Measurements from ENCODE around the gene TP53I13.

Gene TP53I13

GRCh38 chr17:29567554-29568330 is 759 bp upstream of the TP53I13 start (continued):
- no peak for TF ChIP-seq ZBTB49 (tag by site-specific recombination; IDR thresholded peaks at IDR 0.05; ENCODE audit: low read depth)
- TF ChIP-seq, protein P1, sequence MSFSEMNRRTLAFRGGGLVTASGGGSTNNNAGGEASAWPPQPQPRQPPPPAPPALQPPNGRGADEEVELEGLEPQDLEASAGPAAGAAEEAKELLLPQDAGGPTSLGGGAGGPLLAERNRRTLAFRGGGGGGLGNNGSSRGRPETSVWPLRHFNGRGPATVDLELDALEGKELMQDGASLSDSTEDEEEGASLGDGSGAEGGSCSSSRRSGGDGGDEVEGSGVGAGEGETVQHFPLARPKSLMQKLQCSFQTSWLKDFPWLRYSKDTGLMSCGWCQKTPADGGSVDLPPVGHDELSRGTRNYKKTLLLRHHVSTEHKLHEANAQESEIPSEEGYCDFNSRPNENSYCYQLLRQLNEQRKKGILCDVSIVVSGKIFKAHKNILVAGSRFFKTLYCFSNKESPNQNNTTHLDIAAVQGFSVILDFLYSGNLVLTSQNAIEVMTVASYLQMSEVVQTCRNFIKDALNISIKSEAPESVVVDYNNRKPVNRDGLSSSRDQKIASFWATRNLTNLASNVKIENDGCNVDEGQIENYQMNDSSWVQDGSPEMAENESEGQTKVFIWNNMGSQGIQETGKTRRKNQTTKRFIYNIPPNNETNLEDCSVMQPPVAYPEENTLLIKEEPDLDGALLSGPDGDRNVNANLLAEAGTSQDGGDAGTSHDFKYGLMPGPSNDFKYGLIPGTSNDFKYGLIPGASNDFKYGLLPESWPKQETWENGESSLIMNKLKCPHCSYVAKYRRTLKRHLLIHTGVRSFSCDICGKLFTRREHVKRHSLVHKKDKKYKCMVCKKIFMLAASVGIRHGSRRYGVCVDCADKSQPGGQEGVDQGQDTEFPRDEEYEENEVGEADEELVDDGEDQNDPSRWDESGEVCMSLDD (tag by site-specific recombination; IDR thresholded peaks at IDR 0.05), result peak; percentile 74
- peak; percentile 30 for TF ChIP-seq ZBTB17 (tag by site-specific recombination; IDR thresholded peaks at IDR 0.05)
- no peak for TF ChIP-seq ZNF157 (tag by site-specific recombination; IDR thresholded peaks at IDR 0.05)
- TF ChIP-seq, protein P2, sequence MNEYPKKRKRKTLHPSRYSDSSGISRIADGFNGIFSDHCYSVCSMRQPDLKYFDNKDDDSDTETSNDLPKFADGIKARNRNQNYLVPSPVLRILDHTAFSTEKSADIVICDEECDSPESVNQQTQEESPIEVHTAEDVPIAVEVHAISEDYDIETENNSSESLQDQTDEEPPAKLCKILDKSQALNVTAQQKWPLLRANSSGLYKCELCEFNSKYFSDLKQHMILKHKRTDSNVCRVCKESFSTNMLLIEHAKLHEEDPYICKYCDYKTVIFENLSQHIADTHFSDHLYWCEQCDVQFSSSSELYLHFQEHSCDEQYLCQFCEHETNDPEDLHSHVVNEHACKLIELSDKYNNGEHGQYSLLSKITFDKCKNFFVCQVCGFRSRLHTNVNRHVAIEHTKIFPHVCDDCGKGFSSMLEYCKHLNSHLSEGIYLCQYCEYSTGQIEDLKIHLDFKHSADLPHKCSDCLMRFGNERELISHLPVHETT (tag by site-specific recombination; IDR thresholded peaks at IDR 0.05), result no peak
- 0 out of 2 replicates have a peak, but pooled peaks have one; percentile 7 for TF ChIP-seq FEZF1 (tag by site-specific recombination; IDR thresholded peaks at IDR 0.05)
- TF ChIP-seq, protein P3, sequence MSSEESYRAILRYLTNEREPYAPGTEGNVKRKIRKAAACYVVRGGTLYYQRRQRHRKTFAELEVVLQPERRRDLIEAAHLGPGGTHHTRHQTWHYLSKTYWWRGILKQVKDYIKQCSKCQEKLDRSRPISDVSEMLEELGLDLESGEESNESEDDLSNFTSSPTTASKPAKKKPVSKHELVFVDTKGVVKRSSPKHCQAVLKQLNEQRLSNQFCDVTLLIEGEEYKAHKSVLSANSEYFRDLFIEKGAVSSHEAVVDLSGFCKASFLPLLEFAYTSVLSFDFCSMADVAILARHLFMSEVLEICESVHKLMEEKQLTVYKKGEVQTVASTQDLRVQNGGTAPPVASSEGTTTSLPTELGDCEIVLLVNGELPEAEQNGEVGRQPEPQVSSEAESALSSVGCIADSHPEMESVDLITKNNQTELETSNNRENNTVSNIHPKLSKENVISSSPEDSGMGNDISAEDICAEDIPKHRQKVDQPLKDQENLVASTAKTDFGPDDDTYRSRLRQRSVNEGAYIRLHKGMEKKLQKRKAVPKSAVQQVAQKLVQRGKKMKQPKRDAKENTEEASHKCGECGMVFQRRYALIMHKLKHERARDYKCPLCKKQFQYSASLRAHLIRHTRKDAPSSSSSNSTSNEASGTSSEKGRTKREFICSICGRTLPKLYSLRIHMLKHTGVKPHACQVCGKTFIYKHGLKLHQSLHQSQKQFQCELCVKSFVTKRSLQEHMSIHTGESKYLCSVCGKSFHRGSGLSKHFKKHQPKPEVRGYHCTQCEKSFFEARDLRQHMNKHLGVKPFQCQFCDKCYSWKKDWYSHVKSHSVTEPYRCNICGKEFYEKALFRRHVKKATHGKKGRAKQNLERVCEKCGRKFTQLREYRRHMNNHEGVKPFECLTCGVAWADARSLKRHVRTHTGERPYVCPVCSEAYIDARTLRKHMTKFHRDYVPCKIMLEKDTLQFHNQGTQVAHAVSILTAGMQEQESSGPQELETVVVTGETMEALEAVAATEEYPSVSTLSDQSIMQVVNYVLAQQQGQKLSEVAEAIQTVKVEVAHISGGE (tag by site-specific recombination; conservative IDR thresholded peaks at IDR 0.05; ENCODE audit: low read depth), result peak; percentile 50; the same call in 1 of the 2 replicates
- no peak for TF ChIP-seq KLF9 (tag by site-specific recombination; IDR thresholded peaks at IDR 0.05; ENCODE audit: low read depth)
- TF ChIP-seq EGR2 (tag by site-specific recombination; IDR thresholded peaks at IDR 0.05; ENCODE audit: low read depth), result no peak
- TF ChIP-seq ZNF391 (tag by site-specific recombination; IDR thresholded peaks at IDR 0.05; ENCODE audit: borderline replicate concordance, low read depth), result 0 out of 2 replicates have a peak, but pooled peaks have one; percentile 26
- TF ChIP-seq, protein P4, sequence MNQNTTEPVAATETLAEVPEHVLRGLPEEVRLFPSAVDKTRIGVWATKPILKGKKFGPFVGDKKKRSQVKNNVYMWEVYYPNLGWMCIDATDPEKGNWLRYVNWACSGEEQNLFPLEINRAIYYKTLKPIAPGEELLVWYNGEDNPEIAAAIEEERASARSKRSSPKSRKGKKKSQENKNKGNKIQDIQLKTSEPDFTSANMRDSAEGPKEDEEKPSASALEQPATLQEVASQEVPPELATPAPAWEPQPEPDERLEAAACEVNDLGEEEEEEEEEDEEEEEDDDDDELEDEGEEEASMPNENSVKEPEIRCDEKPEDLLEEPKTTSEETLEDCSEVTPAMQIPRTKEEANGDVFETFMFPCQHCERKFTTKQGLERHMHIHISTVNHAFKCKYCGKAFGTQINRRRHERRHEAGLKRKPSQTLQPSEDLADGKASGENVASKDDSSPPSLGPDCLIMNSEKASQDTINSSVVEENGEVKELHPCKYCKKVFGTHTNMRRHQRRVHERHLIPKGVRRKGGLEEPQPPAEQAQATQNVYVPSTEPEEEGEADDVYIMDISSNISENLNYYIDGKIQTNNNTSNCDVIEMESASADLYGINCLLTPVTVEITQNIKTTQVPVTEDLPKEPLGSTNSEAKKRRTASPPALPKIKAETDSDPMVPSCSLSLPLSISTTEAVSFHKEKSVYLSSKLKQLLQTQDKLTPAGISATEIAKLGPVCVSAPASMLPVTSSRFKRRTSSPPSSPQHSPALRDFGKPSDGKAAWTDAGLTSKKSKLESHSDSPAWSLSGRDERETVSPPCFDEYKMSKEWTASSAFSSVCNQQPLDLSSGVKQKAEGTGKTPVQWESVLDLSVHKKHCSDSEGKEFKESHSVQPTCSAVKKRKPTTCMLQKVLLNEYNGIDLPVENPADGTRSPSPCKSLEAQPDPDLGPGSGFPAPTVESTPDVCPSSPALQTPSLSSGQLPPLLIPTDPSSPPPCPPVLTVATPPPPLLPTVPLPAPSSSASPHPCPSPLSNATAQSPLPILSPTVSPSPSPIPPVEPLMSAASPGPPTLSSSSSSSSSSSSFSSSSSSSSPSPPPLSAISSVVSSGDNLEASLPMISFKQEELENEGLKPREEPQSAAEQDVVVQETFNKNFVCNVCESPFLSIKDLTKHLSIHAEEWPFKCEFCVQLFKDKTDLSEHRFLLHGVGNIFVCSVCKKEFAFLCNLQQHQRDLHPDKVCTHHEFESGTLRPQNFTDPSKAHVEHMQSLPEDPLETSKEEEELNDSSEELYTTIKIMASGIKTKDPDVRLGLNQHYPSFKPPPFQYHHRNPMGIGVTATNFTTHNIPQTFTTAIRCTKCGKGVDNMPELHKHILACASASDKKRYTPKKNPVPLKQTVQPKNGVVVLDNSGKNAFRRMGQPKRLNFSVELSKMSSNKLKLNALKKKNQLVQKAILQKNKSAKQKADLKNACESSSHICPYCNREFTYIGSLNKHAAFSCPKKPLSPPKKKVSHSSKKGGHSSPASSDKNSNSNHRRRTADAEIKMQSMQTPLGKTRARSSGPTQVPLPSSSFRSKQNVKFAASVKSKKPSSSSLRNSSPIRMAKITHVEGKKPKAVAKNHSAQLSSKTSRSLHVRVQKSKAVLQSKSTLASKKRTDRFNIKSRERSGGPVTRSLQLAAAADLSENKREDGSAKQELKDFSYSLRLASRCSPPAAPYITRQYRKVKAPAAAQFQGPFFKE (tag by site-specific recombination; IDR thresholded peaks at IDR 0.05; ENCODE audit: borderline replicate concordance), result no peak
- peak; percentile 88 for TF ChIP-seq GLIS2 (tag by site-specific recombination; IDR thresholded peaks at IDR 0.05)
- no peak for TF ChIP-seq ZNF510 (tag by site-specific recombination; IDR thresholded peaks at IDR 0.05; ENCODE audit: insufficient replicate concordance)
- no peak for TF ChIP-seq ZNF621 (tag by site-specific recombination; IDR thresholded peaks at IDR 0.05)
- TF ChIP-seq, protein P5, sequence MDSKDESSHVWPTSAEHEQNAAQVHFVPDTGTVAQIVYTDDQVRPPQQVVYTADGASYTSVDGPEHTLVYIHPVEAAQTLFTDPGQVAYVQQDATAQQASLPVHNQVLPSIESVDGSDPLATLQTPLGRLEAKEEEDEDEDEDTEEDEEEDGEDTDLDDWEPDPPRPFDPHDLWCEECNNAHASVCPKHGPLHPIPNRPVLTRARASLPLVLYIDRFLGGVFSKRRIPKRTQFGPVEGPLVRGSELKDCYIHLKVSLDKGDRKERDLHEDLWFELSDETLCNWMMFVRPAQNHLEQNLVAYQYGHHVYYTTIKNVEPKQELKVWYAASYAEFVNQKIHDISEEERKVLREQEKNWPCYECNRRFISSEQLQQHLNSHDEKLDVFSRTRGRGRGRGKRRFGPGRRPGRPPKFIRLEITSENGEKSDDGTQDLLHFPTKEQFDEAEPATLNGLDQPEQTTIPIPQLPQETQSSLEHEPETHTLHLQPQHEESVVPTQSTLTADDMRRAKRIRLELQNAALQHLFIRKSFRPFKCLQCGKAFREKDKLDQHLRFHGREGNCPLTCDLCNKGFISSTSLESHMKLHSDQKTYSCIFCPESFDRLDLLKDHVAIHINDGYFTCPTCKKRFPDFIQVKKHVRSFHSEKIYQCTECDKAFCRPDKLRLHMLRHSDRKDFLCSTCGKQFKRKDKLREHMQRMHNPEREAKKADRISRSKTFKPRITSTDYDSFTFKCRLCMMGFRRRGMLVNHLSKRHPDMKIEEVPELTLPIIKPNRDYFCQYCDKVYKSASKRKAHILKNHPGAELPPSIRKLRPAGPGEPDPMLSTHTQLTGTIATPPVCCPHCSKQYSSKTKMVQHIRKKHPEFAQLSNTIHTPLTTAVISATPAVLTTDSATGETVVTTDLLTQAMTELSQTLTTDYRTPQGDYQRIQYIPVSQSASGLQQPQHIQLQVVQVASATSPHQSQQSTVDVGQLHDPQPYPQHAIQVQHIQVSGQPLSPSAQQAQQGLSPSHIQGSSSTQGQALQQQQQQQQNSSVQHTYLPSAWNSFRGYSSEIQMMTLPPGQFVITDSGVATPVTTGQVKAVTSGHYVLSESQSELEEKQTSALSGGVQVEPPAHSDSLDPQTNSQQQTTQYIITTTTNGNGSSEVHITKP (tag by site-specific recombination; IDR thresholded peaks at IDR 0.05), result peak; percentile 66
- peak; percentile 25; the same call in 1 of the 2 replicates for TF ChIP-seq ZEB2 (tag by site-specific recombination; IDR thresholded peaks at IDR 0.05)
- TF ChIP-seq GLI2 (tag by site-specific recombination; IDR thresholded peaks at IDR 0.05; ENCODE audit: borderline replicate concordance, low read depth), result no peak

Measured in HEK293 (cell line).